SK-N-SH (cell line): Measurements from ENCODE around the gene FRMD5. TPM values are rescaled to one million over a fixed set of nuclear protein-coding genes. Genes with fewer than 3 reads are reported as not detected.

Experiments used
- CTCF ChIA-PET: fragments of 300-600, 350-600 bp; formaldehyde crosslinking; extraction: SDS; loops from one replicate; lab custom pipeline; 2021; lab: Yijun Ruan, JAX
- POLR2A ChIA-PET: fragments of 350-600 bp; sonication (Branson Sonifier 250); formaldehyde crosslinking; extraction: SDS; loops from one replicate; lab custom pipeline; 2020; ENCODE audit warnings: antibody characterized with exemption, inconsistent platforms; lab: Yijun Ruan, JAX
- DNase-seq: peaks from one replicate; pipeline ENCODE4 v3.0.0; 2012
- H2AFZ ChIP-seq: fragments of 200-600 bp; sonication (generic); 2 replicates; pipeline ENCODE4 v1.8.1; 2016; ENCODE audit warnings: antibody characterized with exemption, mild to moderate bottlenecking, low read depth
- H3F3A ChIP-seq: fragments of 200-600 bp; sonication (generic); replicated peaks from 2 replicates; pipeline ENCODE3; 2016; ENCODE audit warnings: antibody characterized with exemption, mild to moderate bottlenecking; ENCODE audit not compliant: insufficient read depth
- H3K27ac ChIP-seq, 2 experiments: fragments of 200-500 bp in 1 of 2; fragments of 200-600 bp in 1 of 2; sonication (Bioruptor generic) in 1 of 2; sonication (generic), shearing (Covaris generic) in 1 of 2; 2 replicates each; pipeline versions ENCODE4 v1.5.1 to v1.6.1; 2014 to 2016; ENCODE audit warnings: low read depth in 2 of 2, inconsistent platforms in 1 of 2, low read length in 1 of 2, mild to moderate bottlenecking in 1 of 2, mixed read lengths in 1 of 2
- H3K27me3 ChIP-seq: fragments of 200-600 bp; sonication (generic), shearing (Covaris generic); 2 replicates; pipeline ENCODE4 v1.6.1; 2016; ENCODE audit warnings: mixed run types; ENCODE audit not compliant: insufficient read depth
- H3K36me3 ChIP-seq, 2 experiments: fragments of 200-500 bp in 1 of 2; fragments of 200-600 bp in 1 of 2; sonication (Bioruptor generic) in 1 of 2; sonication (generic) in 1 of 2; replicated peaks in 1 of 2; 2 replicates each; pipeline versions ENCODE3 to v1.5.1; 2014 to 2016; ENCODE audit warnings: low read length in 1 of 2, mild to moderate bottlenecking in 1 of 2; ENCODE audit not compliant: insufficient read depth in 2 of 2, control insufficient read depth in 1 of 2
- H3K4me1 ChIP-seq, 2 experiments: fragments of 200-500 bp in 1 of 2; fragments of 200-600 bp in 1 of 2; sonication (Bioruptor generic) in 1 of 2; sonication (generic), shearing (Covaris generic) in 1 of 2; 2 replicates each; pipeline versions ENCODE4 v1.5.1 to v1.6.1; 2014 to 2016; ENCODE audit warnings: low read depth in 1 of 2, low read length in 1 of 2, mixed run types in 1 of 2; ENCODE audit not compliant: insufficient read depth in 2 of 2, control insufficient read depth in 1 of 2
- H3K4me2 ChIP-seq: fragments of 200-600 bp; sonication (generic), shearing (Covaris generic); 2 replicates; pipeline ENCODE4 v1.6.1; 2017; ENCODE audit warnings: mixed run types
- H3K4me3 ChIP-seq, 2 experiments: fragments of 200-500 bp in 1 of 2; fragments of 200-600 bp in 1 of 2; sonication (Bioruptor generic) in 1 of 2; sonication (generic), shearing (Covaris generic) in 1 of 2; 2 replicates each; pipeline versions ENCODE4 v1.5.1 to v1.8.1; 2014 to 2016; ENCODE audit warnings: low read depth in 2 of 2, inconsistent platforms in 1 of 2, low read length in 1 of 2, mild to moderate bottlenecking in 1 of 2, mixed read lengths in 1 of 2, moderate library complexity in 1 of 2
- H3K79me2 ChIP-seq: fragments of 200-600 bp; sonication (generic); 2 replicates; pipeline ENCODE4 v1.8.1; 2017; ENCODE audit warnings: mild to moderate bottlenecking; ENCODE audit not compliant: insufficient read depth
- H3K9ac ChIP-seq: fragments of 200-600 bp; sonication (generic); 2 replicates; pipeline ENCODE4 v1.6.1; 2017; ENCODE audit warnings: mixed run types
- H3K9me2 ChIP-seq: fragments of 200-600 bp; sonication (generic); 2 replicates; pipeline ENCODE4 v1.6.1; 2017; ENCODE audit warnings: mixed run types
- H3K9me3 ChIP-seq: fragments of 200-600 bp; sonication (generic); 2 replicates; pipeline ENCODE4 v1.6.1; 2017; ENCODE audit warnings: mixed run types, mild to moderate bottlenecking, moderate library complexity
- H4K20me1 ChIP-seq: fragments of 200-600 bp; sonication (generic); 2 replicates; pipeline ENCODE4 v1.6.1; 2017; ENCODE audit warnings: mild to moderate bottlenecking, mixed run types; ENCODE audit not compliant: insufficient read depth
- CHD2 ChIP-seq: fragments of 150-350 bp; IDR thresholded peaks from 2 replicates; pipeline ENCODE4 v1.6.1; 2018; ENCODE audit warnings: low read length; ENCODE audit not compliant: partially characterized antibody
- CTCF ChIP-seq: fragments of 200-600 bp; sonication (generic); IDR thresholded peaks from 2 replicates; pipeline ENCODE4 v1.6.1; 2017; ENCODE audit warnings: antibody characterized with exemption, mild to moderate bottlenecking, moderate library complexity
- ELF1 ChIP-seq: IDR thresholded peaks from 2 replicates; pipeline ENCODE4 v1.4.0; 2012
- EP300 ChIP-seq, 2 experiments: IDR thresholded peaks; 2 replicates each; pipeline versions ENCODE4 v1.4.0 to v1.6.1; 2012; ENCODE audit warnings: borderline replicate concordance in 1 of 2, low read depth in 1 of 2, low read length in 1 of 2
- EZH2phosphoT487 ChIP-seq: fragments of 200-600 bp; sonication (generic); IDR thresholded peaks from 2 replicates; pipeline ENCODE4 v1.6.1; 2017; ENCODE audit warnings: low read depth, mixed run types, mild to moderate bottlenecking, antibody characterized with exemption, moderate library complexity, borderline replicate concordance
- FOXJ3 ChIP-seq: sonication (generic); formaldehyde crosslinking; IDR thresholded peaks from 2 replicates; pipeline ENCODE4 v1.5.1; 2020; ENCODE audit warnings: mild to moderate bottlenecking, missing genetic modification reagents
- FOXM1 ChIP-seq: IDR thresholded peaks from 2 replicates; pipeline ENCODE4 v1.4.0; 2012; ENCODE audit warnings: low read depth, mild to moderate bottlenecking
- GATA2 ChIP-seq: sonication (generic); formaldehyde crosslinking; IDR thresholded peaks from 2 replicates; pipeline ENCODE4 v1.5.0; 2020; ENCODE audit warnings: mild to moderate bottlenecking, missing genetic modification reagents
- IRF3 ChIP-seq: fragments of 150-350 bp; IDR thresholded peaks from 2 replicates; pipeline ENCODE4 v1.6.1; 2016; ENCODE audit warnings: mild to moderate bottlenecking, low read depth, low read length
- JUND ChIP-seq: IDR thresholded peaks from 2 replicates; pipeline ENCODE4 v1.4.0; 2012
- MAX ChIP-seq: IDR thresholded peaks from 2 replicates; pipeline ENCODE4 v1.4.0; 2012; ENCODE audit warnings: low read depth
- MEF2A ChIP-seq: IDR thresholded peaks from 2 replicates; pipeline ENCODE4 v1.4.0; 2012; ENCODE audit warnings: low read depth, borderline replicate concordance
- MXI1 ChIP-seq: IDR thresholded peaks from 2 replicates; pipeline ENCODE4 v1.6.1; 2012; ENCODE audit warnings: mild to moderate bottlenecking, low read depth, low read length, improper control_type of control experiment
- NFIC ChIP-seq: IDR thresholded peaks from 2 replicates; pipeline ENCODE4 v1.4.0; 2012; ENCODE audit warnings: borderline replicate concordance
- NRF1 ChIP-seq: IDR thresholded peaks from 2 replicates; pipeline ENCODE4 v1.6.1; 2012; ENCODE audit warnings: low read depth, mild to moderate bottlenecking, low read length
- PBX3 ChIP-seq: IDR thresholded peaks from 2 replicates; pipeline ENCODE4; 2012
- RFX5 ChIP-seq: IDR thresholded peaks from 2 replicates; pipeline ENCODE4 v1.6.1; 2012; ENCODE audit warnings: mild to moderate bottlenecking, improper control_type of control experiment, low read length
- RXRA ChIP-seq: IDR thresholded peaks from 2 replicates; pipeline ENCODE4 v1.4.0; 2012; ENCODE audit warnings: low read depth, mild to moderate bottlenecking, borderline replicate concordance
- SIN3A ChIP-seq: IDR thresholded peaks from 2 replicates; pipeline ENCODE4 v1.6.1; 2012; ENCODE audit warnings: low read depth, mild to moderate bottlenecking, low read length, moderate library complexity, borderline replicate concordance
- SMC3 ChIP-seq: IDR thresholded peaks from 2 replicates; pipeline ENCODE4 v1.6.1; 2012; ENCODE audit warnings: low read depth, low read length, improper control_type of control experiment
- TEAD4 ChIP-seq: IDR thresholded peaks from 2 replicates; pipeline ENCODE4 v1.4.0; 2012; ENCODE audit warnings: mild to moderate bottlenecking, borderline replicate concordance; ENCODE audit not compliant: insufficient read depth
- YY1 ChIP-seq: IDR thresholded peaks from 2 replicates; pipeline ENCODE4 v1.4.0; 2012; ENCODE audit warnings: low read depth, mild to moderate bottlenecking
- ZBTB33 ChIP-seq: IDR thresholded peaks from 2 replicates; pipeline ENCODE4 v1.4.0; 2012; ENCODE audit warnings: low read depth, borderline replicate concordance
- WGBS: methylation state at CpG from one replicate; pipeline ENCODE4 v1.1.6; 2017; ENCODE audit warnings: low lambda C conversion rate; 5-methylcytosine and 5-hydroxymethylcytosine counted together
- polyA plus RNA-seq, 3 experiments: library from polyadenylated mRNA; depleted of rRNA; stranded (reverse); fragments of >200 nt; gene quantifications; 2 replicates each; pipeline ENCODE4 v1.2.3, GENCODE V29; 2012

FRMD5 gene
- polyA plus RNA-seq, 1 of the 3 experiments (the other 2 are of a cell fraction) = 24.8 TPM

GRCh38 chr15:44216958-44217357 lies 21.9 kb upstream of the FRMD5 start:
- TF ChIP-seq PBX3 (peak; percentile 9; the same call in 1 of the 2 replicates), RXRA (no peak)
- H3K9ac ChIP-seq = no peak overlapping the region
- H3K9me2 ChIP-seq = no peaks in the 10 kb centered on the region
- H3K4me2 ChIP-seq = no peak overlapping the region
- ChIA-PET POLR2A (no interaction called here), CTCF (interaction anchor here (1.5 kb wide), 1 partner anchor 314 kb away, joined by 6 read pairs; no protein-coding TSS in a partner anchor)
- H3K27me3 ChIP-seq = no peaks in the 10 kb centered on the region
- 33% methylated on average over 1 of the region's 1 CpG for WGBS
- H3K4me3 ChIP-seq = no peak overlapping the region
- H3K27ac ChIP-seq = peak overlapping the region; percentile 2 to 79; a peak in 3 of 4 replicates
- no peaks in the 10 kb centered on the region for H3K79me2 ChIP-seq
- H2AFZ ChIP-seq = no peak overlapping the region
- H3K4me1 ChIP-seq = peaks cover 0 to 10% of the 10 kb centered on the region in 2 experiments; a peak in 3 of 4 replicates
- peaks cover 25% of the 10 kb centered on the region for H3F3A ChIP-seq
- H3K9me3 ChIP-seq = no peaks in the 10 kb centered on the region
- H3K36me3 ChIP-seq = no peaks in the 10 kb centered on the region
- no peak for DNase-seq
- no peaks in the 10 kb centered on the region for H4K20me1 ChIP-seq

GRCh38 chr15:44215594-44215993 lies 20.5 kb upstream of the FRMD5 start:
- H3K4me1 ChIP-seq = peaks cover 0 to 10% of the 10 kb centered on the region in 2 experiments; a peak in 3 of 4 replicates
- peaks cover 19% of the 10 kb centered on the region for H3F3A ChIP-seq
- H3K36me3 ChIP-seq = no peaks in the 10 kb centered on the region
- H3K9ac ChIP-seq = no peak overlapping the region
- 2% methylated on average over 3 of the region's 3 CpGs for WGBS
- H3K27ac ChIP-seq = peak overlapping the region; percentile 78 to 79; a peak in 3 of 4 replicates
- no peaks in the 10 kb centered on the region for H3K9me2 ChIP-seq
- ChIA-PET POLR2A (no interaction called here), CTCF (interaction anchor here (1.2 to 1.5 kb wide), 2 partner anchors 311 to 312 kb away, joined by 4 to 6 read pairs; no protein-coding TSS in a partner anchor)
- H3K9me3 ChIP-seq = no peaks in the 10 kb centered on the region
- no peaks in the 10 kb centered on the region for H3K79me2 ChIP-seq
- no peak overlapping the region for H3K4me3 ChIP-seq
- no peaks in the 10 kb centered on the region for H4K20me1 ChIP-seq
- H3K27me3 ChIP-seq = no peaks in the 10 kb centered on the region
- no peak for DNase-seq
- no peak overlapping the region for H3K4me2 ChIP-seq
- H2AFZ ChIP-seq = no peak overlapping the region
- TF ChIP-seq GATA2 (CRISPR knock-in tag) (no peak), MAX (peak; percentile 40), JUND (peak; percentile 98), MEF2A (peak; percentile 88), FOXJ3 (no peak), RFX5 (no peak), SIN3A (peak; percentile 80; the same call in 1 of the 2 replicates), YY1 (peak; percentile 82; the same call in 1 of the 2 replicates), FOXM1 (peak; percentile 95), MXI1 (no peak), CTCF (no peak), NFIC (peak; percentile 98), IRF3 (no peak), NRF1 (no peak), TEAD4 (peak; percentile 98), ELF1 (peak; percentile 63; the same call in 1 of the 2 replicates), ZBTB33 (peak; percentile 87; the same call in 1 of the 2 replicates), EZH2phosphoT487 (no peak), EP300 (IDR thresholded peaks at IDR 0.05; ENCODE audit: borderline replicate concordance in 1 of 2, low read depth in 1 of 2, low read length in 1 of 2) (peak; percentile 84 to 100), RXRA (peak; percentile 88), CHD2 (no peak), SMC3 (no peak)
